Measurements from ENCODE around the gene RMDN3.

Gene RMDN3

DNA sequence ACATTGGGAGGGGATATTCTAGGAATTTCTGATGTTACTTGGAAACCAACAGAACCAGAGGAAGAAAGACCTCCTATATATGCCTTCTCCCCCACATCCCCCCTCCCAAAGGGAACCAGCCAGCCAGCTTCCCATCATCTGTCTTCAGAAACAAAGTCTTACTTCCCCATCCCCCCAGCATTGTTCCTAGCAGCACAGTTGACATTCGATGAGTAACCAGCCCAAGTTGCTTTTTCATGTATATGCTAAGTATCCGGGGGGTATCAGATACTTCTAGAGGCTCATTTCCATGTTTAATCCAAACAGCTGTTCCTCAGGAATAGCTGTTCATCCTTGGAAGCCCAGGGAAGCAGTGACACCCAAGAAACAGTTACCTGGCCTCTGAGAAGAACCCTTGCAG lies 16.0 kb downstream of the RMDN3 start:
- Histone ChIP-seq H3K27ac (ENCODE audit: low read depth in 2 of 2, low read length in 2 of 2) (no peak overlapping the region), H3K27me3 (ENCODE audit: control insufficient read depth in 2 of 2, insufficient read depth in 2 of 2, low read length in 2 of 2) (no peaks in the 10 kb centered on the region), H3K4me1 (ENCODE audit: control insufficient read depth in 2 of 2, insufficient read depth in 2 of 2, low read length in 2 of 2) (no peaks in the 10 kb centered on the region), H3K36me3 (ENCODE audit: control insufficient read depth in 2 of 2, insufficient read depth in 2 of 2, low read length in 2 of 2) (peaks cover 55 to 65% of the 10 kb centered on the region in 2 donors), H3K9ac (ENCODE audit: low read depth in 1 of 2, low read length in 2 of 2) (no peak overlapping the region), H3K4me3 (ENCODE audit: low read length in 2 of 2) (no peak overlapping the region), H3K9me3 (ENCODE audit: control insufficient read depth in 2 of 2, low read length in 2 of 2) (no peaks in the 10 kb centered on the region)

DNA sequence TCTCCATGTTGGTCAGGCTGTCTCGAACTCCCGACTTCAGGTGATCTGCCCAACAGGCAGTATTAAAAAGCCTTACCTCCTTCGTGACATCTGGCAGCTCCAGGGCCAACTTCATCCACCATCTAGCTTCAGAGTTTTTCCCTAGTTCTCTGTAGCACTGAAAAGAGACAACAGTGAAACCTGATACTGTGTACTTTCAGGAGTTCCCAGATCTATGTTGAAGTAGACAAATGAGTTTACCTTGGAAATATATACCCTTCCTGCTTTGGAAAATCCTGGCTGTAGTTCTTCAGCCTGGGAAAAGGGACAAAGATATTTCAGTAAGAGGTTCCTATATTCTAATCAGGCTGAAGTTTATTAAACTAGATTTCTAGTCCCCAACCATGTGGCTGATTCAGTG lies 18.0 kb downstream of the RMDN3 start:
- Histone ChIP-seq H3K27me3 (ENCODE audit: control insufficient read depth in 2 of 2, insufficient read depth in 2 of 2, low read length in 2 of 2) (no peaks in the 10 kb centered on the region), H3K4me3 (ENCODE audit: low read length in 2 of 2) (no peak overlapping the region), H3K36me3 (ENCODE audit: control insufficient read depth in 2 of 2, insufficient read depth in 2 of 2, low read length in 2 of 2) (peaks cover 41 to 50% of the 10 kb centered on the region in 2 donors), H3K9ac (ENCODE audit: low read depth in 1 of 2, low read length in 2 of 2) (no peak overlapping the region), H3K27ac (ENCODE audit: low read depth in 2 of 2, low read length in 2 of 2) (no peak overlapping the region), H3K4me1 (ENCODE audit: control insufficient read depth in 2 of 2, insufficient read depth in 2 of 2, low read length in 2 of 2) (no peaks in the 10 kb centered on the region), H3K9me3 (ENCODE audit: control insufficient read depth in 2 of 2, low read length in 2 of 2) (no peaks in the 10 kb centered on the region)

DNA sequence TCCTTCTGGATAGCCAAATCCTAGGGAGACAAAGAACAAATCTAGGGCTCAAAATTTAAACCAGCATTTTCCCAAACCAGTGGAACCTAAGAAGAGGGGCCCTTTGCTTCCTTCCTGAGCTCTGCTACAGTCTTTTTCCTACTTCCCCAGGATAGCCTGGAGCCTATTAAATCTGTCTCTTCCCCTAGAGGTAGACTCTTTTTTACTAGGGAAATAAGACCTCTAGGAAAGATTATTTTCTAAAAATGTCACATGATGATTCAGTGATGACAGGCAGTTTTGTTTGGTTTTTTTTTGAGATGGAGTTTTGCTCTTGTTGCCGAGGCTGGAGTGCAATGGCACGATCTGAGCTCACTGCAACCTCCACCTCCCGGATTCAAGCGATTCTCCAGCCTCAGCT lies 18.5 kb downstream of the RMDN3 start:
- H3K4me3 ChIP-seq (ENCODE audit: low read length in 2 of 2): no peak overlapping the region
- H3K27me3 ChIP-seq (ENCODE audit: control insufficient read depth in 2 of 2, insufficient read depth in 2 of 2, low read length in 2 of 2): no peaks in the 10 kb centered on the region
- H3K9ac ChIP-seq (ENCODE audit: low read depth in 1 of 2, low read length in 2 of 2): no peak overlapping the region
- H3K27ac ChIP-seq (ENCODE audit: low read depth in 2 of 2, low read length in 2 of 2): no peak overlapping the region
- H3K4me1 ChIP-seq (ENCODE audit: control insufficient read depth in 2 of 2, insufficient read depth in 2 of 2, low read length in 2 of 2): no peaks in the 10 kb centered on the region
- peaks cover 44 to 55% of the 10 kb centered on the region in 2 donors for H3K36me3 ChIP-seq (ENCODE audit: control insufficient read depth in 2 of 2, insufficient read depth in 2 of 2, low read length in 2 of 2)
- H3K9me3 ChIP-seq (ENCODE audit: control insufficient read depth in 2 of 2, low read length in 2 of 2): no peaks in the 10 kb centered on the region

DNA sequence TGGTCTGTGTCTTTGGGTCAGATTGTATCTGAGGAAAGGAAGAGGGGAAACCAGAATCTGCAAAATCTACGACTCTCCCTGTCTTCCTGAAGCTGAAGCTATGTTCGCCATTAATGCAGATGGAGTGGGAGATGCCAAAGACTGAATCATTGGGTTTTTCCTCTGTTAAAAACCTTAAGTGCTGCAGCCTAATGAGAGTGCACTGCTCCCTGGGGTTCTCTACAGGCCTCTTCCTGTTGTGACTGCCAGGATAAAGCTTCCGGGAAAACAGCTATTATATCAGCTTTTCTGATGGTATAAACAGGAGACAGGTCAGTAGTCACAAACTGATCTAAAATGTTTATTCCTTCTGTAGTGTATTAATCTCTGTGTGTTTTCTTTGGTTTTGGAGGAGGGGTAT lies 24.0 kb downstream of the RMDN3 start:
- Histone ChIP-seq H3K4me3 (ENCODE audit: low read length in 2 of 2) (no peak overlapping the region), H3K27me3 (ENCODE audit: control insufficient read depth in 2 of 2, insufficient read depth in 2 of 2, low read length in 2 of 2) (no peaks in the 10 kb centered on the region), H3K27ac (ENCODE audit: low read depth in 2 of 2, low read length in 2 of 2) (no peak overlapping the region), H3K4me1 (ENCODE audit: control insufficient read depth in 2 of 2, insufficient read depth in 2 of 2, low read length in 2 of 2) (no peaks in the 10 kb centered on the region), H3K36me3 (ENCODE audit: control insufficient read depth in 2 of 2, insufficient read depth in 2 of 2, low read length in 2 of 2) (peaks cover 16 to 23% of the 10 kb centered on the region in 2 donors), H3K9me3 (ENCODE audit: control insufficient read depth in 2 of 2, low read length in 2 of 2) (no peaks in the 10 kb centered on the region), H3K9ac (ENCODE audit: low read depth in 1 of 2, low read length in 2 of 2) (no peak overlapping the region)

DNA sequence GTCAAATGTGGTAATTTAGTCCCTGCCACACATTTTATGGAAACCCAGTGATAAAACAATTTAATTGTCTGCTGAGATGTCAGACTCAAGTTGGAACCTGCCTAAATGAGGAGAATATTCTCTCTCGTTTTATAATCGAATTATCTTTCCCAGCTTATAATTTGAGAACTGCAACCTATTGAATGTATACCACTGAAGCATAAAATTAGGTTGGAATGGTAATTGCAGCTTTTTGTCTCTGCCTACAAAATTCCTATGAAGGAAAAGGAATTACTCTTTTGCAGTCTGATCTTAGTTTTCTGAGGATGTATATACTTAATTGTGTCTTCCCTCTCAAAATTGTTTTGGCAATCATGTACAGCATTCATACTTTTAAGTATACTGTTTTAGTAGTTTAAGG lies 31.1 kb downstream of the RMDN3 start:
- H3K9me3 ChIP-seq (ENCODE audit: control insufficient read depth in 2 of 2, low read length in 2 of 2): no peaks in the 10 kb centered on the region
- H3K4me1 ChIP-seq (ENCODE audit: control insufficient read depth in 2 of 2, insufficient read depth in 2 of 2, low read length in 2 of 2): no peaks in the 10 kb centered on the region
- H3K27me3 ChIP-seq (ENCODE audit: control insufficient read depth in 2 of 2, insufficient read depth in 2 of 2, low read length in 2 of 2): no peaks in the 10 kb centered on the region
- H3K27ac ChIP-seq (ENCODE audit: low read depth in 2 of 2, low read length in 2 of 2): no peak overlapping the region
- H3K36me3 ChIP-seq (ENCODE audit: control insufficient read depth in 2 of 2, insufficient read depth in 2 of 2, low read length in 2 of 2): peaks cover 0 to 5% of the 10 kb centered on the region in 2 donors
- no peak overlapping the region for H3K4me3 ChIP-seq (ENCODE audit: low read length in 2 of 2)
- no peak overlapping the region for H3K9ac ChIP-seq (ENCODE audit: low read depth in 1 of 2, low read length in 2 of 2)

DNA sequence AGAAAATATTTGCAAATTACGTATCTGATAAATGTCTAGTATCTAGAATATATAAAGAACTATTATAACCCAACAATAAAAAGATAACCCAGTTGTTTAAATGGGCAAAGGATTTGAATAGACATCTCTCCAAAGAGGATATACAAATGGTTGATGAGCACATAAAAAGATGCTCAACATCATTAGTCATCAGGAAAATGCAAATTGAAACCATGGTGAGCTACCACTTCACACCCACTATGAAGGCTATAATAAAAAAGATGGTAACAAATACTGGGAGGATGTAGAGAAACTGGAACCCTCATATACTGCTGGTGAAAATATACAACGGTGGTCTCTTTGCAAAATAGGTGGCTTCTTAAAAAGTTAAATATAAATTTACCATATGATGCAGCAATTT lies 32.1 kb downstream of the RMDN3 start:
- Histone ChIP-seq H3K27ac (ENCODE audit: low read depth in 2 of 2, low read length in 2 of 2) (no peak overlapping the region), H3K9me3 (ENCODE audit: control insufficient read depth in 2 of 2, low read length in 2 of 2) (no peaks in the 10 kb centered on the region), H3K4me1 (ENCODE audit: control insufficient read depth in 2 of 2, insufficient read depth in 2 of 2, low read length in 2 of 2) (no peaks in the 10 kb centered on the region), H3K36me3 (ENCODE audit: control insufficient read depth in 2 of 2, insufficient read depth in 2 of 2, low read length in 2 of 2) (no peaks in the 10 kb centered on the region), H3K27me3 (ENCODE audit: control insufficient read depth in 2 of 2, insufficient read depth in 2 of 2, low read length in 2 of 2) (no peaks in the 10 kb centered on the region), H3K4me3 (ENCODE audit: low read length in 2 of 2) (no peak overlapping the region), H3K9ac (ENCODE audit: low read depth in 1 of 2, low read length in 2 of 2) (no peak overlapping the region)

DNA sequence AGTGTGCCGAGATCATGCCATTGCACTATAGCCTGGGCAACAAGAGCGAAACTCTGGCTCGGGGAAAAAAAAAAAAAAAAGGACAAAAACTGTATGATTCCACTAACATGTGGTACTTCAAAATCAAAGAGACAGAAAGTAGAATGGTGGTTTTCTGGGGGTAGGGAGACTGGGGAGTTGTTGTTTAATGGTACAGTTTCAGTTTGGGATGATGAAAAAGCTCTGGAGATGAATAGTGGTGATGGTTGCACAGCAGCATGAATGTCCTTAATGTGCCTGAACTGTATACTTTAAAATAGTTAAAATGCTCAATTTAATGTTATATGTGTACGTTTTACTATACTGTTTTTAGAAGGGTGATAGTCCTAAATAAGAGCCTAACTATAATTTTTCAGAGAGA lies 32.7 kb downstream of the RMDN3 start:
- Histone ChIP-seq H3K27me3 (ENCODE audit: control insufficient read depth in 2 of 2, insufficient read depth in 2 of 2, low read length in 2 of 2) (no peaks in the 10 kb centered on the region), H3K9ac (ENCODE audit: low read depth in 1 of 2, low read length in 2 of 2) (no peak overlapping the region), H3K9me3 (ENCODE audit: control insufficient read depth in 2 of 2, low read length in 2 of 2) (no peaks in the 10 kb centered on the region), H3K27ac (ENCODE audit: low read depth in 2 of 2, low read length in 2 of 2) (no peak overlapping the region), H3K4me3 (ENCODE audit: low read length in 2 of 2) (no peak overlapping the region), H3K4me1 (ENCODE audit: control insufficient read depth in 2 of 2, insufficient read depth in 2 of 2, low read length in 2 of 2) (no peaks in the 10 kb centered on the region), H3K36me3 (ENCODE audit: control insufficient read depth in 2 of 2, insufficient read depth in 2 of 2, low read length in 2 of 2) (no peaks in the 10 kb centered on the region)

DNA sequence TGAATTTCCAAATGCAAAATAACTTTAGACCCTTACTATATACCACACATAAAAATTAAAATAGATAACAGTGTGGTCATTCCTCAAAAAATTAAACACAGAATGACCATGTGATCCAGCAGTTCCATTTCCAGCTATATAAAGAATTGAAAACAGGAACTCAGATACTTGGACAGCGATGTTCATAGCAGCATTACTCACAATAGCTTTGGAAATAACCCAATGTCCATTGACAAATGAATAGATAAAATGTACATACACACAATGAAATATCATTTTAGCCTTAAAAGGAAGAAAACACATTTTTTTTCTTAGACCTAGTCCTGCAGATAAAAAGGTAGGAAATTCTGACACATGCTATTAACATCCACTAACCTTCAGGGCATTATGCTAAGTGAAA lies 33.4 kb downstream of the RMDN3 start:
- H3K4me3 ChIP-seq (ENCODE audit: low read length in 2 of 2): no peak overlapping the region
- no peak overlapping the region for H3K27ac ChIP-seq (ENCODE audit: low read depth in 2 of 2, low read length in 2 of 2)
- no peak overlapping the region for H3K9ac ChIP-seq (ENCODE audit: low read depth in 1 of 2, low read length in 2 of 2)

DNA sequence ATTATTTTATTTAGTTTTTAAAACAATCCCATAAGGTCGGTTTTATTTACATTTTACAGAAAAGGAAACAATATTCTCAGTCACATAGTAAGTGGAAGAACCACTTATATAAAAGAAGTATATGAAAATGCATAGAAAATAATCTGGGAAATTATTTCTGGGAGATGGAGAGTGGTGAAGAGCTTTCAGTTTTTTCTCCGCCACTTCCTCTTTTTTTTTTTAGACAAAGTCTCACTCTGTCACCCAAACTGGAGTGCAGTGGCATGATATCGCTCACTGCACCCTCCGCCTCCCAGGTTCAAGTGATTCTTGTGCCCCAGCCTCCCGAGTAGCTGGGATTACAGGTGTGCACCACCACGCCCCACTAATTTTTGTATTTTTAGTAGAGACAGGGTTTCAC lies 38.9 kb downstream of the RMDN3 start:
- Histone ChIP-seq H3K4me3 (ENCODE audit: low read length in 2 of 2) (no peak overlapping the region), H3K27me3 (ENCODE audit: control insufficient read depth in 2 of 2, insufficient read depth in 2 of 2, low read length in 2 of 2) (no peaks in the 10 kb centered on the region), H3K36me3 (ENCODE audit: control insufficient read depth in 2 of 2, insufficient read depth in 2 of 2, low read length in 2 of 2) (peaks cover 0 to 2% of the 10 kb centered on the region in 2 donors), H3K9me3 (ENCODE audit: control insufficient read depth in 2 of 2, low read length in 2 of 2) (no peaks in the 10 kb centered on the region), H3K9ac (ENCODE audit: low read depth in 1 of 2, low read length in 2 of 2) (no peak overlapping the region), H3K4me1 (ENCODE audit: control insufficient read depth in 2 of 2, insufficient read depth in 2 of 2, low read length in 2 of 2) (no peaks in the 10 kb centered on the region), H3K27ac (ENCODE audit: low read depth in 2 of 2, low read length in 2 of 2) (no peak overlapping the region)

More for the DNA sequence above, 33.4 kb downstream of the RMDN3 start:
- Histone ChIP-seq H3K9me3 (ENCODE audit: control insufficient read depth in 2 of 2, low read length in 2 of 2) (no peaks in the 10 kb centered on the region), H3K36me3 (ENCODE audit: control insufficient read depth in 2 of 2, insufficient read depth in 2 of 2, low read length in 2 of 2) (no peaks in the 10 kb centered on the region), H3K4me1 (ENCODE audit: control insufficient read depth in 2 of 2, insufficient read depth in 2 of 2, low read length in 2 of 2) (no peaks in the 10 kb centered on the region), H3K27me3 (ENCODE audit: control insufficient read depth in 2 of 2, insufficient read depth in 2 of 2, low read length in 2 of 2) (no peaks in the 10 kb centered on the region)

DNA sequence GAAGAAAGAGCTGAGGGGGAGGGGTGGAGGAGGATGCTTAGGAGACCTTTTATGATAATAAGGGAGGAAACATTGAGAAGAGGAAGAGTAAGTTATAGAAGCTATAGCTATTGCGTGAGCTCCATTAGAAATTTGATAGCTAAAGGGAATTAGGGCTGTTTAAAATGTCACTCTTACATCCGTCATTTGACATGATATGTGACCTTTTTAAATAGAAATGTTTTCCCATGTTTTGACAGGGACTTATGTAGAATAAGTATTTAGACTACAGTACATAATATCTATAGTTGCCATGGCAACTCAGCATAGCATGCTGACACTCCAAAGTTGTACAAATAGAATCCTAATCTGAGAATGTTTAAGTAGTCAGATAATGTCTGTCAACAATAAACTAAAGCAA lies 40.9 kb downstream of the RMDN3 start:
- no peaks in the 10 kb centered on the region for H3K9me3 ChIP-seq (ENCODE audit: control insufficient read depth in 2 of 2, low read length in 2 of 2)
- peaks cover 3% of the 10 kb centered on the region in 2 donors for H3K36me3 ChIP-seq (ENCODE audit: control insufficient read depth in 2 of 2, insufficient read depth in 2 of 2, low read length in 2 of 2)
- no peaks in the 10 kb centered on the region for H3K4me1 ChIP-seq (ENCODE audit: control insufficient read depth in 2 of 2, insufficient read depth in 2 of 2, low read length in 2 of 2)
- H3K4me3 ChIP-seq (ENCODE audit: low read length in 2 of 2): no peak overlapping the region
- no peak overlapping the region for H3K27ac ChIP-seq (ENCODE audit: low read depth in 2 of 2, low read length in 2 of 2)
- no peak overlapping the region for H3K9ac ChIP-seq (ENCODE audit: low read depth in 1 of 2, low read length in 2 of 2)
- no peaks in the 10 kb centered on the region for H3K27me3 ChIP-seq (ENCODE audit: control insufficient read depth in 2 of 2, insufficient read depth in 2 of 2, low read length in 2 of 2)

DNA sequence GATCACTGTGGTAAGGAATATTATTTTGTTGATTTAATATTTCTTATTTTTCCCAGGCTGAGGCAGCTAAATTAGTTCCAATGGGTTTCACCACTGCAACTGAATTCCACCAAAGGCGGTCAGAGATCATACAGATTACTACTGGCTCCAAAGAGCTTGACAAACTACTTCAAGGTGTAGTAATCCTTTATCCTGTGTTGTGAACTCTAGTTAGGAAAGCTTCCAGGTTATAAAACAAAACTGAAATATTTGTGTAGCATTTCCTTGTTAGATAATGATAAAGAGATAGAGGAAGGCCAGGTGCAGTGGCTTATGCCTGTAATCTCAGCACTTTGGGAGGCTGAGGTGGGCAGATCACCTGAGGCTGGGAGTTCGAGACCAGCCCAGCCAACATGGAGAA lies 48.9 kb downstream of the RMDN3 start:
- Histone ChIP-seq H3K4me1 (ENCODE audit: control insufficient read depth in 2 of 2, insufficient read depth in 2 of 2, low read length in 2 of 2) (peaks cover 3 to 6% of the 10 kb centered on the region in 2 donors), H3K36me3 (ENCODE audit: control insufficient read depth in 2 of 2, insufficient read depth in 2 of 2, low read length in 2 of 2) (peaks cover under 1 to 3% of the 10 kb centered on the region in 2 donors), H3K9ac (ENCODE audit: low read depth in 1 of 2, low read length in 2 of 2) (no peak overlapping the region), H3K4me3 (ENCODE audit: low read length in 2 of 2) (no peak overlapping the region), H3K9me3 (ENCODE audit: control insufficient read depth in 2 of 2, low read length in 2 of 2) (no peaks in the 10 kb centered on the region), H3K27ac (ENCODE audit: low read depth in 2 of 2, low read length in 2 of 2) (no peak overlapping the region), H3K27me3 (ENCODE audit: control insufficient read depth in 2 of 2, insufficient read depth in 2 of 2, low read length in 2 of 2) (no peaks in the 10 kb centered on the region)

Measured in mucosa of rectum (tissue), 2 donors.